Activated CD4-positive, alpha-beta memory T cell treated with anti-CD3 and anti-CD28 coated beads for 36 hours (primary cell): ENCODE results near the gene ADAM19. TPM values are rescaled to one million over a fixed set of nuclear protein-coding genes. Genes with fewer than 3 reads are reported as not detected.

Experiments used
- CTCF ChIA-PET: fragments of 350-600 bp; sonication (Branson Sonifier 250); formaldehyde crosslinking; loops from one replicate; lab custom pipeline; 2021; ENCODE audit warnings: antibody characterized with exemption, inconsistent platforms; lab: Charles Lee
- POLR2A ChIA-PET: fragments of 350-600 bp; sonication (Branson Sonifier 250); formaldehyde crosslinking; loops from one replicate; lab custom pipeline; 2021; ENCODE audit warnings: antibody characterized with exemption; lab: Charles Lee
- DNase-seq: peaks from one replicate; pipeline ENCODE4 v3.0.0-alpha.2; 2020
- H3K27ac Mint-ChIP-seq: one replicate; pipeline ENCODE4 v1.8.0; 2021; ENCODE audit warnings: mixed read lengths
- H3K27me3 Mint-ChIP-seq: one replicate; pipeline ENCODE4 v1.8.0; 2021; ENCODE audit warnings: mixed read lengths
- H3K36me3 Mint-ChIP-seq: one replicate; pipeline ENCODE4 v1.8.0; 2021; ENCODE audit warnings: mixed read lengths
- H3K4me1 Mint-ChIP-seq: one replicate; pipeline ENCODE4 v1.8.0; 2021; ENCODE audit warnings: low read depth, mixed read lengths
- H3K4me3 Mint-ChIP-seq: one replicate; pipeline ENCODE4 v1.8.0; 2021; ENCODE audit warnings: mild to moderate bottlenecking, mixed read lengths
- H3K9me3 Mint-ChIP-seq: one replicate; pipeline ENCODE4 v1.8.0; 2021; ENCODE audit warnings: mixed read lengths
- intact Hi-C: fragments of 100-400 bp; cut with micrococcal nuclease; formaldehyde crosslinking; loops from one replicate; pipeline ENCODE4 v1.15.1; 2023
- total RNA-seq, 2 experiments: library from RNA; stranded (reverse); gene quantifications; one replicate each; pipeline ENCODE4 v1.2.3, GENCODE V29; 2021

The ADAM19 gene
- total RNA-seq, 2 experiments from 2014 or later: 107 to 111 TPM

DNA sequence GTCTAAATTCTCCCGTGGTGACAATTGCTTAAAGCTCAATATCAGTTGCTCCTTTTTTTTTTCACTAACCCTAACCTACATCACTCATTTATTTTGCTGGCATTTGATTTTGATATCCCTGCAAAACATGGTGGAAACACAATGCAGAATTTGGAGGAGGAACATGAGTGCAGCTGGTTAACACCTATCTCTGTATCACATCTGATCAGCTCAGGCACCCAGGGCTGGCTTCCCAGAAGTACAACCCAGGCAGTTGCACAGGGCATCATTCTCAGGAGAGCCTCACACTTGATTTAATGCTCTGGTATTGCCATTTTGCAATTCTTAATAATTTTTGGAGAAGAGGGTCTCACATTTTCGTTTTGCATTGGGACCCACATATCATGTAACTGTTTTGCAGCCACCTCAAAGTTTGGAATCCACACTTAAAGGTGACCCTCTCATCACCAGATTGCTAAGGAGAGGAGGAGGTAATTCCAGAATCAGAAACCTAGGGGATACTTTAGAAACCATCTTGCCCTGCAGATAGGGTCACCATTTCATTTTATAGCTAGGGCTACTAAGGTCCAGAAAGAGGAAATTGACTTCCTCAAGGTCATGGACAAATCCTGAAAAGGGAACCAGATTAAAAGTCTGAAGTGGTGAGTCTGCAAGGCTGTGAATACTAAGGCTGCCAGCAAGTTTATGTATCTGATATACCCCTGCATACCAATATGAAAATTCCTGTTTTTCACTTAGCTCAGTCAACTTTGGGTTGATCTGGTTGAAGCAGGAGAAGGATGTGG is 19.3 kb upstream of the ADAM19 start:
- H3K27ac Mint-ChIP-seq: peak overlapping the region; percentile 49
- peaks cover 7% of the 10 kb centered on the region for H3K36me3 Mint-ChIP-seq
- peak; percentile 37 for DNase-seq
- CTCF ChIA-PET: interaction anchor here (0.6 to 2.3 kb wide), 9 partner anchors 11 to 570 kb away, joined by 3 to 7 read pairs (median 4); partner anchors contain the start of gene LSM11
- peaks cover 81% of the 10 kb centered on the region for H3K4me1 Mint-ChIP-seq
- H3K4me3 Mint-ChIP-seq: no peak overlapping the region
- no peaks in the 10 kb centered on the region for H3K9me3 Mint-ChIP-seq
- intact Hi-C loops: loop anchor here (1.0 to 10.0 kb wide), 4 partner anchors 7 to 438 kb away; no protein-coding TSS in a partner anchor
- no peaks in the 10 kb centered on the region for H3K27me3 Mint-ChIP-seq
- POLR2A ChIA-PET: interaction anchor here (0.7 to 5.3 kb wide), 7 partner anchors 11 to 91 kb away, joined by 3 to 32 read pairs (median 4); no protein-coding TSS in a partner anchor

DNA sequence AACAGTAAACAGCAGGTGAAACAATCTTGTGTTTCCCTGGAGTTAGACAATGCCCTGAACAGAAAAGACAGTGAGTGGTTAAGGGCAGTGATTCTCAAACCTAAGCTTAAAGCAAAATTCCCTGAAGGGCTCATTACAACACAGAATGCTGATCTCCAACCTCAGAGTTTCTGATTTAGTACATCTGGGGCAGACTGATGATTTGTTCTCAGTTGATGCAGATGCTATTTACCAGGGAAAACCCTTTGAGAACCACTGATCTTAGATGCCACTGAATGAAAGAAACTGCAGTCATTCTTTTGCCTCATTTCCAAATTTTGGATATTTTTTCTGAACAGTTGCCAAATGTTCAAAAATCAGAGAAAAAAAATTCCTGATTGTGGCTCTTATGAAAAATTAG is 18.7 kb upstream of the ADAM19 start:
- Mint-ChIP-seq H3K36me3 (peaks cover 7% of the 10 kb centered on the region), H3K9me3 (no peaks in the 10 kb centered on the region), H3K27ac (peak overlapping the region; percentile 72), H3K4me1 (peaks cover 76% of the 10 kb centered on the region), H3K4me3 (no peak overlapping the region), H3K27me3 (no peaks in the 10 kb centered on the region)
- intact Hi-C loops: loop anchor here (1.0 to 10.0 kb wide), 3 partner anchors 8 to 121 kb away; no protein-coding TSS in a partner anchor
- no peak for DNase-seq
- ChIA-PET CTCF (interaction anchor here (0.6 to 1.6 kb wide), 10 partner anchors 10 to 569 kb away, joined by 3 to 7 read pairs (median 4); partner anchors contain the start of gene LSM11), POLR2A (interaction anchor here (0.6 to 5.3 kb wide), 9 partner anchors 11 to 90 kb away, joined by 3 to 32 read pairs (median 4); no protein-coding TSS in a partner anchor)

DNA sequence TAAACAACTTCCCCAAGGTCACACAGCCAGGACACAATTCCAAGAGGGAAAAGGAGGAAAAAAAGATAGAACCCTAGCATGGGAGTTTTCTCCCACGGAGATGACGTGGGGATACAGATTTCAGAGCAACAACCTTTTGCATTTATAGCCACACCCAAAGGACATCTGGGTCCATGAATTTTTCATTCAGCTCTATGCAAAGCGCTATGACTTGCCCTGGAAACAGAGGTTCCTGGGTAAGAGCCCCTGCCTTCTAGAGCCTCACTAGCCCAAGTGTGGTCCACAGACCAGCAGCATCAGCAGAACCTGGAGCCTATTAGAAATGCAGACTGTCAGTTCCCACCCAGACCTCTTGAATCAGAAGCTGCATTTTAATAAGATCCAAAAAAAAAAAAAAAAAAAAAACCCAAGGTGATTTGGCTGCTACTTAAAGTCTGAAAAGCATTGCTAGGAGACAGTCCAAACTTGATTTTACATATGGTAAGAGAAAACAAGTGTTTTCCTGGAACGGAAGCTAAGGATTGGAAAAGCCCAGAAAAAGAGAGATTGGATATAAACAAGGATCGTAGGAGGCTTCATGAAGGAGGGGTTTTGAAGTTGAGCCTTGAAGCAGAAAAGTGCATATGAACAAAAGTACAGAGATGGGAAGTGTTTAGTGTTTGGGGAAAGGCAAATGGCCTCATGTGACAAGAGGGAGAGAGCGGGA is 17.6 kb upstream of the ADAM19 start:
- H3K9me3 Mint-ChIP-seq: no peaks in the 10 kb centered on the region
- H3K27me3 Mint-ChIP-seq: no peaks in the 10 kb centered on the region
- H3K27ac Mint-ChIP-seq: peak overlapping the region; percentile 42
- no peak overlapping the region for H3K4me3 Mint-ChIP-seq
- POLR2A ChIA-PET: interaction anchor here (0.8 to 5.3 kb wide), 4 partner anchors 15 to 52 kb away, joined by 3 to 32 read pairs (median 4); no protein-coding TSS in a partner anchor
- CTCF ChIA-PET: interaction anchor here (0.8 to 1.4 kb wide), 7 partner anchors 9 to 251 kb away, joined by 3 to 4 read pairs (median 3); partner anchors contain the start of gene LSM11
- intact Hi-C loops: loop anchor here (2.0 to 10.0 kb wide), 2 partner anchors 14 to 122 kb away; no protein-coding TSS in a partner anchor
- no peak for DNase-seq
- peaks cover 66% of the 10 kb centered on the region for H3K4me1 Mint-ChIP-seq
- H3K36me3 Mint-ChIP-seq: peaks cover 6% of the 10 kb centered on the region

DNA sequence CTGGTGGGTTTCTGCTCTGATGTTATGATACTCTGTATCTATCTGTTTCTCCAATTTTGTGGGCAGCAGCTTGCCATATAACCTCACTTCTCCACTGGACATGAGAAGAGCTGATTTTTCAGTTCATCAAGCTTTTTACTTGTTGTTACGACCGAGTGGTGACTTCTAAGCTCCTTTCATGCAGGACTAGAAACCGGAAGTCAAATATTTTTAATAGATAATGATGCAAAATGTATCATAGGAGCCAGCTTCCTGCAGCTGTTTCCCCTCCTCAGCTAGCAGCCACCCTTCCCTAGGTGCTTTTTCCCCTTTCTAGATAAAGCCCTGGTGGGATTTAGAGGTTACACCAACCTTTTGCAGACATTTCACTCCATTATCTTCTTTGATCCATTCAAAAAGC is 17.0 kb upstream of the ADAM19 start:
- no peaks in the 10 kb centered on the region for H3K27me3 Mint-ChIP-seq
- H3K9me3 Mint-ChIP-seq: no peaks in the 10 kb centered on the region
- POLR2A ChIA-PET: interaction anchor here (1.1 to 5.3 kb wide), 2 partner anchors 16 to 26 kb away, joined by 4 to 32 read pairs; no protein-coding TSS in a partner anchor
- no peak for DNase-seq
- H3K4me3 Mint-ChIP-seq: no peak overlapping the region
- intact Hi-C loops: loop anchor here (2.0 to 10.0 kb wide), 2 partner anchors 14 to 122 kb away; no protein-coding TSS in a partner anchor
- peak overlapping the region; percentile 75 for H3K27ac Mint-ChIP-seq
- H3K36me3 Mint-ChIP-seq: peaks cover 5% of the 10 kb centered on the region
- CTCF ChIA-PET: interaction anchor here (0.8 to 1.4 kb wide), 3 partner anchors 9 to 126 kb away, joined by 3 read pairs; no protein-coding TSS in a partner anchor
- peaks cover 61% of the 10 kb centered on the region for H3K4me1 Mint-ChIP-seq

DNA sequence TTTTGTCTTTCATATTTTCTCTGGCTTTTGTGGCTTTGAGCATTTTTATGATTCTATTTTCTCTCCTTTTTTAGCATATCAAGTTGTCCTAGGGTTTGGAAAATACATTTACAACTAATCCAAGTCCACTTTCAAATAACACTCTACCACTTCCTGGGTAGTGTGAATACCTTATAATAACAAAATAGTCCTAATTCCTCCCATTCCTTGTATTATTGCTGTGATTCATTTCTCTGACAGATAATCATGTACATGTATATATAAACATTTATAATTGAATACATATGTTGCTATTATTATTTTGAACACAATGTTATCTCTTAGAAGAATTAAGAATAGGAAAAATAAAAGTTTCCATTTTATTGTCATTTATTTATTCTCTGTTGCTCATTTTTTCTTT is 14.9 kb upstream of the ADAM19 start:
- CTCF ChIA-PET: no interaction called here
- Mint-ChIP-seq H3K27me3 (no peaks in the 10 kb centered on the region), H3K9me3 (no peaks in the 10 kb centered on the region), H3K36me3 (peaks cover 5% of the 10 kb centered on the region), H3K27ac (no peak overlapping the region), H3K4me1 (peaks cover 40% of the 10 kb centered on the region), H3K4me3 (no peak overlapping the region)
- intact Hi-C loops: loop anchor here (10.0 kb wide), 1 partner anchor 124 kb away; no protein-coding TSS in a partner anchor
- no peak for DNase-seq
- POLR2A ChIA-PET: no interaction called here

DNA sequence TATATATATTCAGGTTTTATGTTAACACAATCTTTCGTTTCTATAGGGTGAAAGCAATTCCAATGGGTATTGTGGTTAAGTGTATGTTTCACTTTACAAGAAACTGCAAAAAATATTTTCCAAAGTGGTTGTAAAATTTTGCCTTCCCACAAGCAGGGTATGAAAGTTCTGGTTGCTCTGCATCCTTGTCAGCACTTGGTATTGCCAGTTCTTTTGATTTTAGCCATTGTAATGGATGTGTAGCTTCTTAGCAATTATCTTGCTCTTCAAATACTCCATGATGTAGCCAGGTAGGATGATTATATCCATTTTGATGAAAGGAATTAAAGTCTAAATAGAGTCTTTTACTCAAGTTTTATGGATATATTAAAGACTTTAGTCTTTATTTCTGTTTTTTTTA is 9.1 kb upstream of the ADAM19 start:
- Mint-ChIP-seq H3K4me3 (no peak overlapping the region), H3K27me3 (no peaks in the 10 kb centered on the region), H3K27ac (peak overlapping the region; percentile 15), H3K36me3 (no peaks in the 10 kb centered on the region), H3K4me1 (peaks cover 34% of the 10 kb centered on the region), H3K9me3 (peaks cover 2% of the 10 kb centered on the region)
- ChIA-PET CTCF (interaction anchor here (1.1 to 5.6 kb wide), 2 partner anchors 12 to 22 kb away, joined by 3 to 18 read pairs; no protein-coding TSS in a partner anchor), POLR2A (no interaction called here)
- intact Hi-C loops: loop anchor here (5.0 kb wide), 2 partner anchors 158 to 232 kb away; partner anchors contain the start of gene LSM11
- DNase-seq: no peak

DNA sequence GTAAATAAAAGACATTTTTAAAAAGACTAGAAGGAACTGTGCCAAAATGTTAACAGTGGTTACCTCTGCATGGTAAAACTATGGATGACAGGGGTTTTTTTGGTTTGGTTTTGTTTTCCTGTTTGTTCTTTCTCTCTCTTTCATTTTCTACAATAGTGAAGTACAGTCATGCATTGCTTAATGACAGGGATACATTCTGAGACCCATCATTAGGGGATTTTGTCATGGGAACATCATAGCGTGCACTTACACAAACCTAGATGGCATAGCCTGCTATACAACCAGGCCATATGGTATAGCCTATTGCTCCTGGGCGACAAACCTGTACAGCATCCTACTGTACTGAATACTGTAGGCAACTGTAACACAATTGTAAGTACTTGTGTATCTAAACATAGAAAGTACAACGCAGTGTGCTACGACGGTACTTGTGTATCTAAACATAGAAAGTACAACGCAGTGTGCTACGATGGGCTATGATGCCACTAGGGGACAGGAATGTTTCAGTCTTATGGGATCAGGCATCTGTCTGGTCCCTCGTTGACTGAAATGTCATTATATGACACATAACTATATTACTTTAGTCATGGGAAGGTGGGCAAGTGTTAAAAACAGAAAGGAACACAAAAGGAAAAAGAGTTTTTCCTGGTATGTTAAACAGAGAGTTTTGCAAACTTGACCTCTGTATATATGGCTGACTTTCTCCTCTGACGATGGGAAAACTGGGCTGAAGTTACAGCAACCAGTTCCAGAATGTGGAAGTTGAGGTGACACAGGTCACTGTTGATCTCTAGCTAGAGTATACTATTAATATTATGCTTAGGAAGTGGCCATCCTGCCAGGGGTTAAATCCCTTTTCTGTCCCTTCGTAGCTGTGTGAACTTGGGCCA is 7.4 kb upstream of the ADAM19 start:
- Mint-ChIP-seq H3K27ac (peak overlapping the region; percentile 72), H3K36me3 (no peaks in the 10 kb centered on the region), H3K4me1 (peaks cover 50% of the 10 kb centered on the region), H3K9me3 (peaks cover 2% of the 10 kb centered on the region), H3K27me3 (no peaks in the 10 kb centered on the region), H3K4me3 (no peak overlapping the region)
- POLR2A ChIA-PET: interaction anchor here (0.9 to 1.8 kb wide), 4 partner anchors 11 to 14 kb away, joined by 4 read pairs; no protein-coding TSS in a partner anchor
- no peak for DNase-seq
- intact Hi-C loops: loop anchor here (1.0 to 5.0 kb wide), 5 partner anchors 11 to 231 kb away; partner anchors contain the start of gene LSM11
- CTCF ChIA-PET: interaction anchor here (1.0 to 5.6 kb wide), 4 partner anchors 10 to 164 kb away, joined by 3 to 18 read pairs (median 3); no protein-coding TSS in a partner anchor

DNA sequence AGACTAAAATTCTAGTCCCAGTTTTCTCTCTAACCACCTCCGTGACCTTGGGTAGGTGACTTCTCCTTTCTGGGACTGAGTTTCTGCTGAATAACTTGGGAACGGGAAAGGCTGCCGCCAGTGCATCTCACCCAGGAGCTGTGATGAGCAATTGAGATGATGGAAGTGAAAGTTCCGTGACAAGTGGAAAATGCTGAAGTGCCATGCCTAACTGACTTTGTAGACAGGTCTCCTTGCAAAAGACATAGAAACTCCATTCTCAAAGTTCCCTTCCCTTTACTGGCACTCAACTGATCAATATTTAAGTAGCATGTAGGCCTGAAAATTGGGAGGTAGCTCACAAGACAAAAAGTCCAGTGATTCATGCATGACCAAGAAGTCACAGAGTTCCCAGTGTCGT is 6.3 kb upstream of the ADAM19 start:
- intact Hi-C loops: loop anchor here (1.0 to 5.0 kb wide), 5 partner anchors 11 to 230 kb away; partner anchors contain the start of gene LSM11
- ChIA-PET CTCF (interaction anchor here (0.5 to 5.6 kb wide), 4 partner anchors 12 to 165 kb away, joined by 3 to 18 read pairs (median 3); no protein-coding TSS in a partner anchor), POLR2A (interaction anchor here (0.7 to 1.8 kb wide), 4 partner anchors 10 to 15 kb away, joined by 4 to 5 read pairs (median 4); no protein-coding TSS in a partner anchor)
- Mint-ChIP-seq H3K27me3 (no peaks in the 10 kb centered on the region), H3K27ac (peak overlapping the region; percentile 74), H3K4me3 (peak overlapping the region; percentile 16), H3K36me3 (no peaks in the 10 kb centered on the region), H3K4me1 (peaks cover 55% of the 10 kb centered on the region), H3K9me3 (peaks cover 2% of the 10 kb centered on the region)
- DNase-seq: peak; percentile 49

DNA sequence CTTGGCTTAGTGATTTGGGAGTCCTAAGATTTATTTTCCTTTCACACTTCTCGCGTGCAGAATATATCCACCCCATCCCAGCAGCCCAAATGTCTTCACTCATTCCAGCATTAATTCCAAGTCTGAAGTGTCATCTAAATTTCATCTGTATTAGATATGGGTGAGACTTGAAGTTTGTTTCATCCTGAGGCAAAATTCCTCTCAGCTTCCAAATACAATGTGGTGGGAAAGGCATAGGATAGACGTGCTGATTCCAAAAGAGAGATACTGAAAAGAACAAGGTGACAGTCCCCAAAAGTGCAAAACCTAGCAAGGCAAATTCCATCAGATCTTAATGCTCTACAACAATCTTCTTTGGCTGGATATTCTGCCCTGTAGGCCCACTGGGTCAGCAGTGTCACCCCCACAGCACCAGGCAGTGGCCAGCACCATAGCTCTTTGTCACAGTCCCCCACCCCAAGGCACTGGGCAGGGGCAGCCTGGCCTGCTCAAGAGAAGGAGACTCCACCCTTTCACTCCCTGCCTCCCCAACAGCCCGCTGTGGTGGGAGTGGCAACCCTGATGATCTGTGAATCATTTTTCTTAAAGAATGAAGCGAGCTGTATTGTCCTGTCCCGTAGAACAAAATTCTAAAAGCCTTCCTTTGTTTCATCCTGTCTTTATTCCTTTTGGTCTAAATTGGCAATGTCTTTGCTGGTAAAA is 2.7 kb upstream of the ADAM19 start:
- Mint-ChIP-seq H3K9me3 (no peaks in the 10 kb centered on the region), H3K27ac (no peak overlapping the region), H3K36me3 (peaks cover 18% of the 10 kb centered on the region), H3K4me1 (peaks cover 55% of the 10 kb centered on the region), H3K27me3 (no peaks in the 10 kb centered on the region), H3K4me3 (no peak overlapping the region)
- CTCF ChIA-PET: interaction anchor here (1.2 kb wide), 1 partner anchor 88 kb away, joined by 3 read pairs; no protein-coding TSS in a partner anchor
- DNase-seq: no peak
- intact Hi-C loops: no loop called here
- POLR2A ChIA-PET: interaction anchor here (1.7 kb wide), 1 partner anchor 9 kb away, joined by 5 read pairs; no protein-coding TSS in a partner anchor

DNA sequence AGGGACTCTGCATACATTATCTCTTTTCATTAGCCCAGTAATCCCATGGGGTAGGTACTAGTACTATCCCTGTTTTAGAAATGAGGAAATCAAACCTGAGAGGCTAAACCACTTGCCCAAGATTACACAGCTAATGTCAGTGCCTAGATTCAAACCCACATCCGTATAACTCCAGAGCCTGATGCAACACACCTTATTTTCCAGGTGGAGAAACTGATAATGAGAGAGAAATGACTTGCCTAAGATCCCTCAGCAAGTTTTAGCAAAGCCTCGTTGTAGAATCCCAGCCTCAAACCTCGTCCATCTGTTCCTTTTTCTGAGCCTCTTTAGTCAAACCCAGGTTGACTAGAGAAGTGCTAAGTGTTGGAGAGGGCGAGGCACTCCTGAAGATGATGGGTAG is 1.1 kb upstream of the ADAM19 start:
- no peak for DNase-seq
- ChIA-PET CTCF (interaction anchor here (0.8 to 1.9 kb wide), 4 partner anchors 75 to 167 kb away, joined by 3 to 6 read pairs (median 4); partner anchors contain the start of genes LSM11 and SOX30), POLR2A (interaction anchor here (1.5 kb wide), 1 partner anchor 15 kb away, joined by 4 read pairs; no protein-coding TSS in a partner anchor)
- Mint-ChIP-seq H3K4me1 (peaks cover 51% of the 10 kb centered on the region), H3K27me3 (no peaks in the 10 kb centered on the region), H3K9me3 (no peaks in the 10 kb centered on the region), H3K27ac (no peak overlapping the region), H3K36me3 (peaks cover 29% of the 10 kb centered on the region), H3K4me3 (no peak overlapping the region)
- intact Hi-C loops: no loop called here
